ENCODE data around the gene DAB2.

- TF ChIP-seq CTCF (IDR thresholded peaks at IDR 0.05 in 4 of 5, conservative IDR thresholded peaks at IDR 0.05 in 1 of 5) (no peak), POLR2A (IDR thresholded peaks at IDR 0.05) (no peak)
Observed at GRCh38 chr5:39453606-39454005, 28.8 kb upstream of the DAB2 start.

All from gastrocnemius medialis (tissue), 4 donors.